ENCODE results near the gene GTPBP2.

GTPBP2 gene

GRCh38 chr6:43629104-43629504 is at the start of gene GTPBP2:
Gene GTPBP2 (minus strand): TSS chr6:43629264. CDS start chr6:43629162, 102 bp downstream.
- peak; percentile 98 for DNase-seq (ENCODE audit: low read depth)
- H3K4me3 ChIP-seq (ENCODE audit: low read depth, low read length), result peak within 1 kb of the TSS; percentile 82

- DNase-seq (ENCODE audit: low read depth), result no peak
- H3K4me3 ChIP-seq (ENCODE audit: low read depth, low read length), result no peak overlapping the region
Observed at GRCh38 chr6:43678341-43678740, 49.3 kb upstream of the GTPBP2 start.

GRCh38 chr6:43677759-43678158 is 48.7 kb upstream of the GTPBP2 start:
- no peak overlapping the region for H3K4me3 ChIP-seq (ENCODE audit: low read depth, low read length)
- DNase-seq (ENCODE audit: low read depth), result no peak

GRCh38 chr6:43676962-43677606 is 48.0 kb upstream of the GTPBP2 start:
- no peak overlapping the region for H3K4me3 ChIP-seq (ENCODE audit: low read depth, low read length)
- no peak for DNase-seq (ENCODE audit: low read depth)

GRCh38 chr6:43674921-43675320 is 45.9 kb upstream of the GTPBP2 start:
- no peak for DNase-seq (ENCODE audit: low read depth)

GRCh38 chr6:43674291-43674690 is 45.2 kb upstream of the GTPBP2 start:
- H3K4me3 ChIP-seq (ENCODE audit: low read depth, low read length), result no peak overlapping the region
- no peak for DNase-seq (ENCODE audit: low read depth)

More at GRCh38 chr6:43674921-43675320, 45.9 kb upstream of the GTPBP2 start:
- no peak overlapping the region for H3K4me3 ChIP-seq (ENCODE audit: low read depth, low read length)

GRCh38 chr6:43673444-43674084 is 44.5 kb upstream of the GTPBP2 start:
- no peak overlapping the region for H3K4me3 ChIP-seq (ENCODE audit: low read depth, low read length)

GRCh38 chr6:43671801-43672690 is 43.0 kb upstream of the GTPBP2 start:
- H3K4me3 ChIP-seq (ENCODE audit: low read depth, low read length), result no peak overlapping the region
- DNase-seq (ENCODE audit: low read depth), result no peak

More at GRCh38 chr6:43673444-43674084, 44.5 kb upstream of the GTPBP2 start:
- DNase-seq (ENCODE audit: low read depth), result no peak

- DNase-seq (ENCODE audit: low read depth), result no peak
- H3K4me3 ChIP-seq (ENCODE audit: low read depth, low read length), result no peak overlapping the region
Observed at GRCh38 chr6:43671011-43671800, 42.1 kb upstream of the GTPBP2 start.

- H3K4me3 ChIP-seq (ENCODE audit: low read depth, low read length), result no peak overlapping the region
- no peak for DNase-seq (ENCODE audit: low read depth)
Observed at GRCh38 chr6:43670623-43670986, 41.5 kb upstream of the GTPBP2 start.

- no peak overlapping the region for H3K4me3 ChIP-seq (ENCODE audit: low read depth, low read length)
- DNase-seq (ENCODE audit: low read depth), result no peak
Observed at GRCh38 chr6:43669922-43670622, 41.0 kb upstream of the GTPBP2 start.

GRCh38 chr6:43669050-43669921 is 40.2 kb upstream of the GTPBP2 start:
- H3K4me3 ChIP-seq (ENCODE audit: low read depth, low read length), result no peak overlapping the region
- DNase-seq (ENCODE audit: low read depth), result peak; percentile 42

GRCh38 chr6:43668151-43669028 is 39.3 kb upstream of the GTPBP2 start:
- DNase-seq (ENCODE audit: low read depth), result peak; percentile 18
- H3K4me3 ChIP-seq (ENCODE audit: low read depth, low read length), result no peak overlapping the region

GRCh38 chr6:43667245-43668150 is 38.4 kb upstream of the GTPBP2 start:
- DNase-seq (ENCODE audit: low read depth), result peak; percentile 21
- H3K4me3 ChIP-seq (ENCODE audit: low read depth, low read length), result no peak overlapping the region

- no peak for DNase-seq (ENCODE audit: low read depth)
Observed at GRCh38 chr6:43666196-43666920, 37.3 kb upstream of the GTPBP2 start.

GRCh38 chr6:43665376-43665775 is 36.3 kb upstream of the GTPBP2 start:
- DNase-seq (ENCODE audit: low read depth), result no peak
- H3K4me3 ChIP-seq (ENCODE audit: low read depth, low read length), result no peak overlapping the region

More at GRCh38 chr6:43666196-43666920, 37.3 kb upstream of the GTPBP2 start:
- H3K4me3 ChIP-seq (ENCODE audit: low read depth, low read length), result no peak overlapping the region

Data from skeletal muscle cell (primary cell).